H9 (cell line): ENCODE data around the gene CKMT2. TPM values are rescaled to one million over a fixed set of nuclear protein-coding genes. Genes with fewer than 3 reads are reported as not detected.
"Not testable (repeated sequence)": the region's sequence is repeated elsewhere in the genome, so short reads cannot be mapped to it uniquely, and the experiment has no call there.

ENCODE experiments used
- DNase-seq: peaks from one replicate; pipeline ENCODE4 v3.0.0-alpha.2; 2017
- H2AFZ ChIP-seq: one replicate; pipeline ENCODE4 v1.6.1; 2013; ENCODE audit warnings: mild to moderate bottlenecking, low read length, control low read depth, moderate library complexity
- H2AK5ac ChIP-seq: 2 replicates; pipeline ENCODE4 v1.6.1; 2013; ENCODE audit warnings: low read length, control low read depth, mixed read lengths; ENCODE audit not compliant: insufficient read length
- H2BK120ac ChIP-seq: one replicate; pipeline ENCODE4 v1.6.1; 2013; ENCODE audit warnings: low read depth, mild to moderate bottlenecking, low read length, control low read depth, inconsistent platforms; ENCODE audit not compliant: poor library complexity, severe bottlenecking
- H2BK12ac ChIP-seq: 2 replicates; pipeline ENCODE4 v1.6.1; 2013; ENCODE audit warnings: low read length, control low read depth, mixed read lengths, low read depth; ENCODE audit not compliant: insufficient read length
- H2BK15ac ChIP-seq: 2 replicates; pipeline ENCODE4 v1.6.1; 2013; ENCODE audit warnings: low read depth, low read length, control low read depth
- H2BK20ac ChIP-seq: one replicate; pipeline ENCODE4 v1.6.1; 2013; ENCODE audit warnings: low read depth, mild to moderate bottlenecking, low read length, control low read depth, inconsistent platforms; ENCODE audit not compliant: poor library complexity, severe bottlenecking
- H2BK5ac ChIP-seq: 2 replicates; pipeline ENCODE4 v1.6.1; 2013; ENCODE audit warnings: low read length, control low read depth, mixed read lengths; ENCODE audit not compliant: insufficient read length
- H3K14ac ChIP-seq: 2 replicates; pipeline ENCODE4 v1.6.1; 2013; ENCODE audit warnings: low read length, control low read depth; ENCODE audit not compliant: insufficient read depth
- H3K18ac ChIP-seq: 2 replicates; pipeline ENCODE4 v1.6.1; 2013; ENCODE audit warnings: low read depth, mild to moderate bottlenecking, mixed read lengths, low read length, control low read depth; ENCODE audit not compliant: insufficient read length
- H3K23ac ChIP-seq: 2 replicates; pipeline ENCODE4 v1.6.1; 2013; ENCODE audit warnings: low read length, control low read depth, mixed read lengths, low read depth; ENCODE audit not compliant: insufficient read length
- H3K23me2 ChIP-seq: 2 replicates; pipeline ENCODE4 v1.6.1; 2013; ENCODE audit warnings: low read depth, mild to moderate bottlenecking, mixed read lengths, low read length, control low read depth; ENCODE audit not compliant: insufficient read length, poor library complexity, severe bottlenecking
- H3K27ac ChIP-seq: 2 replicates; pipeline ENCODE4 v1.5.1; 2013; ENCODE audit warnings: low read length, control low read depth, mixed read lengths, low read depth; ENCODE audit not compliant: insufficient read length
- H3K27me3 ChIP-seq: 2 replicates; pipeline ENCODE4 v1.6.1; 2013; ENCODE audit warnings: low read length, control low read depth, inconsistent platforms; ENCODE audit not compliant: insufficient read depth
- H3K4ac ChIP-seq: 2 replicates; pipeline ENCODE4 v1.6.1; 2013; ENCODE audit warnings: low read depth, mild to moderate bottlenecking, control low read depth, inconsistent platforms, low read length, moderate library complexity
- H3K4me1 ChIP-seq: 2 replicates; pipeline ENCODE4 v1.6.1; 2013; ENCODE audit warnings: low read length, control low read depth, inconsistent platforms; ENCODE audit not compliant: insufficient read depth
- H3K4me2 ChIP-seq: 2 replicates; pipeline ENCODE4 v1.6.1; 2013; ENCODE audit warnings: low read length, control low read depth, mixed read lengths; ENCODE audit not compliant: insufficient read length, insufficient read depth
- H3K56ac ChIP-seq: 2 replicates; pipeline ENCODE4 v1.6.1; 2013; ENCODE audit warnings: low read depth, mild to moderate bottlenecking, mixed read lengths, low read length, control low read depth; ENCODE audit not compliant: insufficient read length
- H3K79me1 ChIP-seq: 2 replicates; pipeline ENCODE4 v1.6.1; 2013; ENCODE audit warnings: low read depth, mild to moderate bottlenecking, moderate library complexity, low read length, control low read depth, inconsistent platforms; ENCODE audit not compliant: insufficient read depth, poor library complexity, severe bottlenecking
- H3K79me2 ChIP-seq: 2 replicates; pipeline ENCODE4 v1.6.1; 2013; ENCODE audit warnings: low read length, control low read depth, inconsistent platforms; ENCODE audit not compliant: insufficient read depth
- H3K9ac ChIP-seq: 2 replicates; pipeline ENCODE4 v1.6.1; 2013; ENCODE audit warnings: low read length, control low read depth, mixed read lengths; ENCODE audit not compliant: insufficient read length; ENCODE audit errors: extremely low read depth
- H3K9me3 ChIP-seq: one replicate; pipeline ENCODE4 v1.6.1; 2013; ENCODE audit warnings: low read depth, low read length, inconsistent platforms; ENCODE audit not compliant: control insufficient read depth
- H3T11ph ChIP-seq: one replicate; pipeline ENCODE4 v1.6.1; 2013; ENCODE audit warnings: mild to moderate bottlenecking, low read length, control low read depth, inconsistent platforms
- H4K20me1 ChIP-seq: one replicate; pipeline ENCODE4 v1.6.1; 2013; ENCODE audit not compliant: control insufficient read depth, insufficient read length, insufficient read depth
- H4K5ac ChIP-seq: 2 replicates; pipeline ENCODE4 v1.6.1; 2013; ENCODE audit warnings: low read depth, mild to moderate bottlenecking, mixed read lengths, low read length, control low read depth; ENCODE audit not compliant: insufficient read length
- H4K8ac ChIP-seq: replicated peaks from 2 replicates; pipeline ENCODE4 v1.6.1; 2013; ENCODE audit warnings: low read length, control low read depth, mixed read lengths, low read depth; ENCODE audit not compliant: insufficient read length
- H4K91ac ChIP-seq: 2 replicates; pipeline ENCODE4 v1.6.1; 2013; ENCODE audit warnings: low read depth, mild to moderate bottlenecking, moderate library complexity, mixed read lengths, low read length, control low read depth; ENCODE audit not compliant: insufficient read length
- H3K27ac Mint-ChIP-seq, 3 experiments: 2 replicates in 2 of 3; 3 replicates in 1 of 3; pipeline ENCODE4 v1.8.0; 2020 to 2021; ENCODE audit warnings: mixed read lengths in 3 of 3, mild to moderate bottlenecking in 1 of 3, moderate library complexity in 1 of 3
- H3K27me3 Mint-ChIP-seq: 2 replicates; pipeline ENCODE4 v1.8.0; 2021; ENCODE audit warnings: low read depth, mild to moderate bottlenecking, moderate library complexity, mixed read lengths
- H3K36me3 Mint-ChIP-seq, 3 experiments: 2 replicates in 2 of 3; 3 replicates in 1 of 3; pipeline ENCODE4 v1.8.0; 2020 to 2021; ENCODE audit warnings: low read depth in 3 of 3, mixed read lengths in 3 of 3; ENCODE audit not compliant: insufficient read depth in 1 of 3
- H3K4me1 Mint-ChIP-seq, 2 experiments: 2 replicates each; pipeline ENCODE4 v1.8.0; 2020; ENCODE audit warnings: mixed read lengths in 2 of 2
- H3K4me3 Mint-ChIP-seq, 2 experiments: 2 replicates in 1 of 2; 3 replicates in 1 of 2; pipeline ENCODE4 v1.8.0; 2020 to 2021; ENCODE audit warnings: mild to moderate bottlenecking in 2 of 2, mixed read lengths in 2 of 2, moderate library complexity in 1 of 2
- H3K9me3 Mint-ChIP-seq, 2 experiments: 2 replicates in 1 of 2; 3 replicates in 1 of 2; pipeline ENCODE4 v1.8.0; 2020; ENCODE audit warnings: mild to moderate bottlenecking in 2 of 2, mixed read lengths in 2 of 2, moderate library complexity in 1 of 2
- WGBS: extraction: QIAGEN DNeasy Blood & Tissue Kit; methylation state at CpG from one replicate; pipeline ENCODE4 v1.1.7; 2013; ENCODE audit warnings: missing lambda C conversion rate, low lambda C conversion rate, mixed read lengths; ENCODE audit not compliant: insufficient read length; ENCODE audit errors: extremely low coverage; 5-methylcytosine and 5-hydroxymethylcytosine counted together
- total RNA-seq: library from RNA; stranded (reverse); gene quantifications from 2 replicates; pipeline ENCODE4 v1.2.1, GENCODE V29; 2021
- TF ChIP-seq, protein P1 (sequence below): fragments of 200-600 bp; sonication (generic); conservative IDR thresholded peaks from 3 replicates; pipeline ENCODE4 v1.8.0; 2021; ENCODE audit warnings: antibody characterized with exemption, mild to moderate bottlenecking

The CKMT2 gene
- total RNA-seq, 1 experiment from 2014 or later = 1.8 TPM

DNA sequence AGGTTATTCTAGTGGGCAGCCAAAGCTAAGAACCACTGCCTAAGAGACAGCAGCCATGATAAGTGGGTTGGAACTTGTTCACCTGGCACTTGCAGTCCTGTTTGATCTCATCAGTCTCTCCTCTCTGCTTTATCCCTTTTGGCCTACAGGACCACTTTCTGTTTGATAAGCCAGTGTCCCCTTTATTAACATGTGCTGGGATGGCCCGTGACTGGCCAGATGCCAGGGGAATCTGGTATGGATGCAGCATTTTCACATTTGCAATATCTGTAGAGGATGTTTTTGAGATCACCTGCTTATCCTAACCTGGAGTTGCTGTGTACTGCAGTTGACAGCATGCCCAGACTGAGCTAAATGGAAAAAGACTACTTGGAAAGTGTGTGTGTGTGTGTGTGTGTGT is 23.6 kb downstream of the CKMT2 start:
- Histone ChIP-seq H2BK15ac (no peak overlapping the region), H3K4ac (no peak overlapping the region), H3K4me1 (peaks cover 3% of the 10 kb centered on the region; the same call in 1 of the 2 replicates), H3K23me2 (no peaks in the 10 kb centered on the region), H2BK20ac (no peak overlapping the region), H3K27ac (no peak overlapping the region), H2BK5ac (no peak overlapping the region), H4K91ac (no peak overlapping the region), H4K20me1 (no peaks in the 10 kb centered on the region), H2BK12ac (no peak overlapping the region), H3K23ac (no peak overlapping the region), H3K18ac (no peak overlapping the region), H3K79me2 (no peaks in the 10 kb centered on the region; the same call in 1 of the 2 replicates), H3K9ac (no peak overlapping the region), H3K14ac (no peak overlapping the region), H3K27me3 (no peaks in the 10 kb centered on the region), H3K56ac (no peak overlapping the region), H4K8ac (no peak overlapping the region), H2AFZ (no peak overlapping the region), H3T11ph (no peak overlapping the region), H3K9me3 (no peaks in the 10 kb centered on the region), H4K5ac (no peak overlapping the region), H3K4me2 (no peak overlapping the region), H3K79me1 (peaks cover 13% of the 10 kb centered on the region), H2BK120ac (no peak overlapping the region), H2AK5ac (no peak overlapping the region)
- Mint-ChIP-seq H3K36me3 (peaks cover 22 to 32% (median 23%) of the 10 kb centered on the region in 3 experiments), H3K4me3 (no peak overlapping the region), H3K27ac (no peak overlapping the region), H3K9me3 (peaks cover 10 to 11% of the 10 kb centered on the region in 2 experiments), H3K4me1 (peaks cover 12 to 28% of the 10 kb centered on the region in 2 experiments), H3K27me3 (no peaks in the 10 kb centered on the region; the same call in 1 of the 2 replicates)
- DNase-seq = no peak
- WGBS = no CpG with 5 or more reads among the region's 1 CpG
- TF ChIP-seq, protein P1, sequence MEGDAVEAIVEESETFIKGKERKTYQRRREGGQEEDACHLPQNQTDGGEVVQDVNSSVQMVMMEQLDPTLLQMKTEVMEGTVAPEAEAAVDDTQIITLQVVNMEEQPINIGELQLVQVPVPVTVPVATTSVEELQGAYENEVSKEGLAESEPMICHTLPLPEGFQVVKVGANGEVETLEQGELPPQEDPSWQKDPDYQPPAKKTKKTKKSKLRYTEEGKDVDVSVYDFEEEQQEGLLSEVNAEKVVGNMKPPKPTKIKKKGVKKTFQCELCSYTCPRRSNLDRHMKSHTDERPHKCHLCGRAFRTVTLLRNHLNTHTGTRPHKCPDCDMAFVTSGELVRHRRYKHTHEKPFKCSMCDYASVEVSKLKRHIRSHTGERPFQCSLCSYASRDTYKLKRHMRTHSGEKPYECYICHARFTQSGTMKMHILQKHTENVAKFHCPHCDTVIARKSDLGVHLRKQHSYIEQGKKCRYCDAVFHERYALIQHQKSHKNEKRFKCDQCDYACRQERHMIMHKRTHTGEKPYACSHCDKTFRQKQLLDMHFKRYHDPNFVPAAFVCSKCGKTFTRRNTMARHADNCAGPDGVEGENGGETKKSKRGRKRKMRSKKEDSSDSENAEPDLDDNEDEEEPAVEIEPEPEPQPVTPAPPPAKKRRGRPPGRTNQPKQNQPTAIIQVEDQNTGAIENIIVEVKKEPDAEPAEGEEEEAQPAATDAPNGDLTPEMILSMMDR = no peak

DNA sequence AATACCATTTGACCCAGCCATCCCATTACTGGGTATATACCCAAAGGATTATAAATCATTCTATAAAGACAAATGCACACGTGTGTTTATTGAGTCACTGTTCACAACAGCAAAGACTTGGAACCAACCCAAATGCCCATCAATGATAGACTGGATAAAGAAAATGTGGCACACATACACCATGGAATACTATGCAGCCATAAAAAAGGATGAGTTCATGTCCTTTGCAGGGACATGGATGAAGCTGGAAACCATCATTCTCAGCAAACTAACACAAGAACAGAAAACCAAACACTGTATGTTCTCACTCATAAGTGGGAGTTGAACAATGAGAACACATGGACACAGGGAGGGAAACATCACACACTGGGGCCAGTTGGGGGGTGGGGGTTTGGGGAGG is 29.7 kb downstream of the CKMT2 start:
- H3K27ac ChIP-seq, H2AFZ ChIP-seq, H3K4me1 ChIP-seq, DNase-seq, H4K20me1 ChIP-seq, H3K9me3 ChIP-seq, H2BK20ac ChIP-seq, H2AK5ac ChIP-seq, H3K23me2 ChIP-seq, H3K4me3 Mint-ChIP-seq, H3K27me3 Mint-ChIP-seq, H3K4ac ChIP-seq, H3T11ph ChIP-seq, H2BK120ac ChIP-seq, H3K23ac ChIP-seq, H3K9ac ChIP-seq, H4K91ac ChIP-seq, H3K56ac ChIP-seq, H4K8ac ChIP-seq, H2BK12ac ChIP-seq, H3K18ac ChIP-seq, H2BK15ac ChIP-seq, H3K4me1 Mint-ChIP-seq, H3K14ac ChIP-seq, H3K27ac Mint-ChIP-seq, H3K27me3 ChIP-seq, H3K79me2 ChIP-seq, H2BK5ac ChIP-seq, H4K5ac ChIP-seq, H3K4me2 ChIP-seq: not testable (repeated sequence)
- H3K36me3 Mint-ChIP-seq = peaks cover 29 to 37% (median 35%) of the 10 kb centered on the region in 3 experiments
- peaks cover 10% of the 10 kb centered on the region for H3K79me1 ChIP-seq
- H3K9me3 Mint-ChIP-seq = peaks cover 25% of the 10 kb centered on the region in 2 experiments
- no CpG with 5 or more reads among the region's 1 CpG for WGBS
